Activated T-helper 1 cell treated with anti-CD3 and anti-CD28 coated beads, Interleukin-12 subunit alpha, Interleukin-12 subunit beta, Interleukin-2, Interleukin-4 antibody, amounts not matched to agents 30 ng/mL and 10 ng/mL and 1 ng/mL, durations not matched to agents 14 hours and 24 hours and 36 hours (primary cell): ENCODE measurements around the gene SDHA. TPM values are rescaled to one million over a fixed set of nuclear protein-coding genes. Genes with fewer than 3 reads are reported as not detected.
"Not testable (repeated sequence)": the region's sequence is repeated elsewhere in the genome, so short reads cannot be mapped to it uniquely, and the experiment has no call there.

Source experiments
- DNase-seq: peaks from one replicate; pipeline ENCODE4 v3.0.0; 2021; ENCODE audit warnings: low spot score
- H3K27ac Mint-ChIP-seq: one replicate; pipeline ENCODE4 v1.8.0; 2021; ENCODE audit warnings: mild to moderate bottlenecking, mixed read lengths
- H3K27me3 Mint-ChIP-seq: one replicate; pipeline ENCODE4 v1.8.0; 2022; ENCODE audit warnings: mild to moderate bottlenecking, moderate library complexity, mixed read lengths; ENCODE audit not compliant: insufficient read depth
- H3K36me3 Mint-ChIP-seq: one replicate; pipeline ENCODE4 v1.8.0; 2021; ENCODE audit warnings: low read depth, mixed read lengths
- H3K4me1 Mint-ChIP-seq: one replicate; pipeline ENCODE4 v1.8.0; 2021; ENCODE audit warnings: low read depth, mixed read lengths
- H3K4me3 Mint-ChIP-seq: one replicate; pipeline ENCODE4 v1.8.0; 2021; ENCODE audit warnings: mild to moderate bottlenecking, moderate library complexity, mixed read lengths
- H3K9me3 Mint-ChIP-seq: one replicate; pipeline ENCODE4 v1.8.0; 2021; ENCODE audit warnings: mixed read lengths
- intact Hi-C: fragments of 100-400 bp; cut with micrococcal nuclease; formaldehyde crosslinking; loops from one replicate; pipeline ENCODE4 v1.15.1; 2024
- total RNA-seq: library from RNA; stranded (reverse); gene quantifications from 2 replicates; pipeline ENCODE4 v1.2.3, GENCODE V29; 2022

Gene SDHA
- total RNA-seq, 1 donor from 2014 or later, result 135 TPM

GRCh38 chr5:270340-270739 lies 52.2 kb downstream of the SDHA start:
- Mint-ChIP-seq H3K27ac (peak overlapping the region; percentile 67), H3K27me3 (no peaks in the 10 kb centered on the region), H3K4me3 (peak overlapping the region; percentile 87), H3K36me3 (peaks cover 36% of the 10 kb centered on the region), H3K4me1 (peaks cover 33% of the 10 kb centered on the region), H3K9me3 (no peaks in the 10 kb centered on the region)
- intact Hi-C loops, result loop anchor here (2.0 to 5.0 kb wide), 2 partner anchors 172 to 1362 kb away; partner anchors contain the start of gene EXOC3
- no peak for DNase-seq

DNA sequence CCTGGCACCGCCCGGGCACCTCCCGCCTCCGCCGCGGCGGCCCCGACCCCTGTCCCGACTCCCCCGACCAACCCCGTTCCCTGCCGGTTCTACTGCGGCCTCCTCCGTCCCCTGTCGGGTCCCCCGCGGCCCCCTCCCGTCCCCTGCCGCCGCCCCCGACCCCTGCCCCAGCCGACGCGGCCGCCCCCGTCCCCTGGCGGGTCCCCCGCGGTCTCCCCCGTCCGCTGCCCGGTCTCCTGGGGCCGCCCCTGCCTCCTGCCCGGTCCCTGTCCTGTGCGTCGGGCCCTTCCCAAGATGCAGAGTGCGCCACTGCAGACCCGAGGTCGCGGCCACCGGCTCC lies 53.7 kb downstream of the SDHA start:
- Mint-ChIP-seq H3K27ac (peak overlapping the region; percentile 93), H3K4me3 (peak overlapping the region; percentile 92), H3K4me1 (peaks cover 24% of the 10 kb centered on the region), H3K36me3 (peaks cover 36% of the 10 kb centered on the region)
- not testable (repeated sequence) for H3K27me3 Mint-ChIP-seq, H3K9me3 Mint-ChIP-seq, DNase-seq
- intact Hi-C loops, result loop anchor here (1.0 to 5.0 kb wide), 7 partner anchors 50 to 1361 kb away; partner anchors contain the start of genes AHRR and EXOC3

DNA sequence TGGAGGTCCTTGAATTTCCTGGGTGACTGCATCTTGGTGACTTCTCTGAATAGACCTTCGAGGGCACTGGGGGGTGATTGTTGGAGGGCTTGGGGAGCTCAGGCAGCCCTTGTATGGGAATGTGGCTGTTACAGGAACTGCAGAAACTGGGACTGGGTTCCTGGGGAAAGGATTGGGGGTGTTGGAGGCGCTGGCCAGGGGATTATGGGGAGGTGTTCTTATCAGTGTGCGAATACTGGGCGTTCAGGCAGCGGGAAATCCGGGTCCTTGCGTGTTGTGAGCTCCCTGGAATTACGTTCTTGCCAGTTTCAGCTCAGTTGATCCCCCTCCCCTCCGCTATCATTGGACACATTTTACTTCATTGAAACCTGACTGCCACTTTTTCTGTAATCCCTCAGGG lies 55.0 kb downstream of the SDHA start:
- peaks cover 36% of the 10 kb centered on the region for H3K36me3 Mint-ChIP-seq
- DNase-seq, H3K9me3 Mint-ChIP-seq, H3K27me3 Mint-ChIP-seq: not testable (repeated sequence)
- intact Hi-C loops, result loop anchor here (5.0 kb wide), 1 partner anchor 1359 kb away; no protein-coding TSS in a partner anchor
- H3K27ac Mint-ChIP-seq, result peak overlapping the region; percentile 93
- H3K4me3 Mint-ChIP-seq, result peak overlapping the region; percentile 92
- peaks cover 24% of the 10 kb centered on the region for H3K4me1 Mint-ChIP-seq

GRCh38 chr5:273491-273890 lies 55.4 kb downstream of the SDHA start:
- H3K4me3 Mint-ChIP-seq, result peak overlapping the region; percentile 92
- intact Hi-C loops, result loop anchor here (5.0 kb wide), 1 partner anchor 1359 kb away; no protein-coding TSS in a partner anchor
- H3K27ac Mint-ChIP-seq, result peak overlapping the region; percentile 71
- not testable (repeated sequence) for H3K9me3 Mint-ChIP-seq, DNase-seq, H3K27me3 Mint-ChIP-seq
- peaks cover 24% of the 10 kb centered on the region for H3K4me1 Mint-ChIP-seq
- peaks cover 36% of the 10 kb centered on the region for H3K36me3 Mint-ChIP-seq

DNA sequence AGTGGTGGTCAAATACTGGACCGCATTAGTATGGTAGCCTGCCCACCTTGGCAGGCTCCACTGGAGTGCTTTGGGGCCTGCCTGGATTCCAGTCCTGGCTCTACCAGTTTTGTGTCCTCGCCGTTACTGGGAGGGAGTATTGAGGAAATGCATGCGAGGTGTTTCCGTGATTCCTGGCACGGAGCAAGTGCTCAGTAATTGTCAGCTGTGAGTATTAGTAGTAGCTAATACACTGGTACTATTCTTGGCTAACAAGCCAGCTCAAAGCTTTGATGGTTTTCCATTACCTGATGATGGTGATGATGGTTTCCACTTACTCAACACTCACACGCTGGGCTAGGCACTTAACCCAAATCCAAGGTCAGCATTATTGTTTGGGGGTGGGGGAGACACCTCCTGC lies 56.2 kb downstream of the SDHA start:
- H3K27me3 Mint-ChIP-seq, H3K9me3 Mint-ChIP-seq, DNase-seq, H3K27ac Mint-ChIP-seq, H3K4me3 Mint-ChIP-seq: not testable (repeated sequence)
- peaks cover 39% of the 10 kb centered on the region for H3K36me3 Mint-ChIP-seq
- peaks cover 24% of the 10 kb centered on the region for H3K4me1 Mint-ChIP-seq
- intact Hi-C loops, result loop anchor here (5.0 kb wide), 1 partner anchor 1358 kb away; no protein-coding TSS in a partner anchor

GRCh38 chr5:278646-279045 lies 60.5 kb downstream of the SDHA start:
- Mint-ChIP-seq H3K27me3 (no peaks in the 10 kb centered on the region), H3K36me3 (peaks cover 28% of the 10 kb centered on the region), H3K9me3 (no peaks in the 10 kb centered on the region), H3K4me3 (no peak overlapping the region), H3K4me1 (peaks cover 7% of the 10 kb centered on the region), H3K27ac (no peak overlapping the region)
- no peak for DNase-seq
- intact Hi-C loops, result no loop called here

GRCh38 chr5:279051-279665 lies 61.0 kb downstream of the SDHA start:
- H3K4me1 Mint-ChIP-seq, DNase-seq, H3K27me3 Mint-ChIP-seq, H3K4me3 Mint-ChIP-seq, H3K9me3 Mint-ChIP-seq, H3K27ac Mint-ChIP-seq, intact Hi-C loops: not testable (repeated sequence)
- H3K36me3 Mint-ChIP-seq, result peaks cover 26% of the 10 kb centered on the region

- Mint-ChIP-seq H3K9me3 (no peaks in the 10 kb centered on the region), H3K36me3 (peaks cover 15% of the 10 kb centered on the region), H3K4me3 (no peak overlapping the region), H3K27me3 (no peaks in the 10 kb centered on the region), H3K4me1 (no peaks in the 10 kb centered on the region), H3K27ac (no peak overlapping the region)
- DNase-seq, result no peak
- intact Hi-C loops, result no loop called here
These were observed 68.0 kb downstream of the SDHA start for GRCh38 chr5:285991-286557.

DNA sequence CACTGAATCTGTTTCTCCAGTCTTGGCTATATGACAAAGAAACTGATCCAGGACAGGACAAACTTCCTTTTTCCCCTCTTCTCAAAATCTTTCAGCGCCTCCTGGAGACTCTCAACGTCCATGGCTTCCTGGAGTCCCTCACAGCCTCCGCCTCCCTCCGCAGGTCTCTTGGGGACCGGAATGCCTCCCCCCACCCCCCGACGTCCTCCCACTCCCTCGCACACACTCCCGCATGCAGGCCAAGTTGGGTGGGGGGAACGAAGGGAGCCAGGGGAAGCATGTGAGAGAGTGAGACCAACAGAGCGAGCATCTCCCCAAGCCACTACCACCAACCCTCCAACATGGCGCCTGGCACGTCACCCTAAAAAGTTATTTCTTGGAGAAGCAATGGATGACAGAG lies 72.1 kb downstream of the SDHA start:
- peaks cover 26% of the 10 kb centered on the region for H3K36me3 Mint-ChIP-seq
- H3K4me1 Mint-ChIP-seq, DNase-seq, H3K9me3 Mint-ChIP-seq, H3K27ac Mint-ChIP-seq, intact Hi-C loops, H3K4me3 Mint-ChIP-seq, H3K27me3 Mint-ChIP-seq: not testable (repeated sequence)

DNA sequence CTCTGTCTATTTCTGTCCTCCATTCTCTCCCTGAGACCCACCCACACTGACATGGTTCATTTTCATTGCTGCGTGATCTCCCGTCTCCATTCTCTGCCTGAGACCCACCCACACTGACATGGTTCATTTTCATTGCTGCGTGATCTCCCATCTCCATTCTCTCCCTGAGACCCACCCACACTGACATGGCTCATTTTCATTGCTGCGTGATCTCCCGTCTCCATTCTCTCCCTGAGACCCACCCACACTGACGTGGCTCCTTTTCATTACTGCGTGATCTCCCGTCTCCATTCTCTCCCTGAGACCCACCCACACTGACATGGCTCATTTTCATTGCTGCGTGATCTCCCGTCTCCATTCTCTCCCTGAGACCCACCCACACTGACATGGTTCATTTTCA lies 73.2 kb downstream of the SDHA start:
- H3K4me3 Mint-ChIP-seq, intact Hi-C loops, H3K9me3 Mint-ChIP-seq, DNase-seq, H3K27ac Mint-ChIP-seq, H3K27me3 Mint-ChIP-seq: not testable (repeated sequence)
- H3K4me1 Mint-ChIP-seq, result peaks cover 12% of the 10 kb centered on the region
- H3K36me3 Mint-ChIP-seq, result peaks cover 22% of the 10 kb centered on the region

GRCh38 chr5:294788-295187 lies 76.7 kb downstream of the SDHA start:
- Mint-ChIP-seq H3K4me1 (peaks cover 26% of the 10 kb centered on the region), H3K36me3 (peaks cover 19% of the 10 kb centered on the region)
- intact Hi-C loops, H3K9me3 Mint-ChIP-seq, H3K27ac Mint-ChIP-seq, H3K4me3 Mint-ChIP-seq, H3K27me3 Mint-ChIP-seq, DNase-seq: not testable (repeated sequence)

DNA sequence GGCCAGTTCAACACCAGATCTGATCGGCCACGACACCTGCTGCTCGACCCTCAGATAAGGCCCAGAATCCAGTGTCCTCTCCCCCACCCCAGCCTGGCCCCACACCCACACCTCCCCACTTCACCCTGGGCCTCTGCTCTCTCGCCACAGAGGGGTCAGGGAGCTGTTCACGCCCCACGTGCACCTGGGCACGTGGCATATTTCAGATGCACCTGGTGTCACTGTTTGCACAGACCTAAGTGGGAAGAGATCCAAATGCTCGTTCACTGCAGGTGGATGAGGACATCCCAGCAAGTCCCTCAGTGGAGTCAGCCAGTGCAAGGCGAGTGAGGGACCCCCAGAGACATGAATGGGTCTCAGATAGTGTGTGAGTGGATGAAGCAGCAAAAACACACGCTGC lies 78.1 kb downstream of the SDHA start:
- H3K36me3 Mint-ChIP-seq, result peaks cover 17% of the 10 kb centered on the region
- H3K27me3 Mint-ChIP-seq, result not testable (repeated sequence)

GRCh38 chr5:296954-297353 lies 78.8 kb downstream of the SDHA start:
- H3K4me1 Mint-ChIP-seq, result peaks cover 20% of the 10 kb centered on the region
- H3K27ac Mint-ChIP-seq, H3K27me3 Mint-ChIP-seq, H3K9me3 Mint-ChIP-seq, DNase-seq, intact Hi-C loops: not testable (repeated sequence)
- H3K4me3 Mint-ChIP-seq, result peak overlapping the region; percentile 11
- H3K36me3 Mint-ChIP-seq, result peaks cover 15% of the 10 kb centered on the region

More for the DNA sequence above, 78.1 kb downstream of the SDHA start:
- DNase-seq, H3K27ac Mint-ChIP-seq, intact Hi-C loops, H3K9me3 Mint-ChIP-seq, H3K4me3 Mint-ChIP-seq: not testable (repeated sequence)
- peaks cover 26% of the 10 kb centered on the region for H3K4me1 Mint-ChIP-seq
